ENCODE data around the gene HCFC1R1.
A peak's percentile ranks its signal among the peaks of the same experiment; 100 is the strongest.

HCFC1R1 gene

GRCh38 chr16:2985893-2986355 lies 37.8 kb downstream of the HCFC1R1 start:
- Histone ChIP-seq H3K36me3 (ENCODE audit: control insufficient read depth, insufficient read depth, low read length, severe bottlenecking) (no peaks in the 10 kb centered on the region), H3K27me3 (replicated peaks; ENCODE audit: control insufficient read depth, insufficient read depth, low read length) (peaks cover 17% of the 10 kb centered on the region), H3K4me3 (ENCODE audit: low read length) (no peak overlapping the region), H3K4me1 (ENCODE audit: control insufficient read depth, insufficient read depth, low read length) (peaks cover 3% of the 10 kb centered on the region), H3K9ac (ENCODE audit: low read length) (no peak overlapping the region), H3K9me3 (ENCODE audit: control insufficient read depth, low read length) (no peaks in the 10 kb centered on the region)
- no peak for DNase-seq (ENCODE audit: low read depth)

- DNase-seq (ENCODE audit: low read depth) = no peak
- Histone ChIP-seq H3K4me1 (ENCODE audit: control insufficient read depth, insufficient read depth, low read length) (peaks cover 6% of the 10 kb centered on the region), H3K36me3 (ENCODE audit: control insufficient read depth, insufficient read depth, low read length, severe bottlenecking) (no peaks in the 10 kb centered on the region), H3K4me3 (ENCODE audit: low read length) (no peak overlapping the region), H3K9me3 (ENCODE audit: control insufficient read depth, low read length) (no peaks in the 10 kb centered on the region), H3K9ac (ENCODE audit: low read length) (no peak overlapping the region), H3K27me3 (replicated peaks; ENCODE audit: control insufficient read depth, insufficient read depth, low read length) (peaks cover 16% of the 10 kb centered on the region)
Observed at GRCh38 chr16:2985462-2985861, 38.3 kb downstream of the HCFC1R1 start.

GRCh38 chr16:2983706-2984136 lies 40.0 kb downstream of the HCFC1R1 start:
- Histone ChIP-seq H3K27me3 (replicated peaks; ENCODE audit: control insufficient read depth, insufficient read depth, low read length) (peaks cover 7% of the 10 kb centered on the region), H3K4me1 (ENCODE audit: control insufficient read depth, insufficient read depth, low read length) (peaks cover 6% of the 10 kb centered on the region), H3K4me3 (ENCODE audit: low read length) (peak overlapping the region; percentile 62), H3K9me3 (ENCODE audit: control insufficient read depth, low read length) (no peaks in the 10 kb centered on the region), H3K9ac (ENCODE audit: low read length) (peak overlapping the region; percentile 56), H3K36me3 (ENCODE audit: control insufficient read depth, insufficient read depth, low read length, severe bottlenecking) (no peaks in the 10 kb centered on the region)
- peak; percentile 91 for DNase-seq (ENCODE audit: low read depth)

GRCh38 chr16:2982402-2982801 lies 41.3 kb downstream of the HCFC1R1 start:
- Histone ChIP-seq H3K4me3 (ENCODE audit: low read length) (no peak overlapping the region), H3K36me3 (ENCODE audit: control insufficient read depth, insufficient read depth, low read length, severe bottlenecking) (no peaks in the 10 kb centered on the region), H3K27me3 (replicated peaks; ENCODE audit: control insufficient read depth, insufficient read depth, low read length) (peaks cover 2% of the 10 kb centered on the region), H3K9ac (ENCODE audit: low read length) (no peak overlapping the region), H3K4me1 (ENCODE audit: control insufficient read depth, insufficient read depth, low read length) (peaks cover 6% of the 10 kb centered on the region), H3K9me3 (ENCODE audit: control insufficient read depth, low read length) (no peaks in the 10 kb centered on the region)
- no peak for DNase-seq (ENCODE audit: low read depth)

GRCh38 chr16:2981899-2982250 lies 41.9 kb downstream of the HCFC1R1 start:
- peaks cover 6% of the 10 kb centered on the region for H3K4me1 ChIP-seq (ENCODE audit: control insufficient read depth, insufficient read depth, low read length)
- H3K9me3 ChIP-seq (ENCODE audit: control insufficient read depth, low read length) = no peaks in the 10 kb centered on the region
- no peak overlapping the region for H3K9ac ChIP-seq (ENCODE audit: low read length)
- H3K27me3 ChIP-seq (replicated peaks; ENCODE audit: control insufficient read depth, insufficient read depth, low read length) = no peaks in the 10 kb centered on the region
- DNase-seq (ENCODE audit: low read depth) = no peak
- H3K36me3 ChIP-seq (ENCODE audit: control insufficient read depth, insufficient read depth, low read length, severe bottlenecking) = no peaks in the 10 kb centered on the region
- no peak overlapping the region for H3K4me3 ChIP-seq (ENCODE audit: low read length)

GRCh38 chr16:2981177-2981898 lies 42.4 kb downstream of the HCFC1R1 start:
- Histone ChIP-seq H3K36me3 (ENCODE audit: control insufficient read depth, insufficient read depth, low read length, severe bottlenecking) (no peaks in the 10 kb centered on the region), H3K27me3 (replicated peaks; ENCODE audit: control insufficient read depth, insufficient read depth, low read length) (no peaks in the 10 kb centered on the region), H3K4me1 (ENCODE audit: control insufficient read depth, insufficient read depth, low read length) (peaks cover 6% of the 10 kb centered on the region), H3K4me3 (ENCODE audit: low read length) (peak overlapping the region; percentile 90), H3K9ac (ENCODE audit: low read length) (peak overlapping the region; percentile 97), H3K9me3 (ENCODE audit: control insufficient read depth, low read length) (no peaks in the 10 kb centered on the region)
- DNase-seq (ENCODE audit: low read depth) = no peak

GRCh38 chr16:2980227-2981176 lies 43.2 kb downstream of the HCFC1R1 start, which contains the start of gene PKMYT1:
TSS of gene PKMYT1 (minus strand) at chr16:2980446. CDS start at chr16:2979657, 789 bp downstream.
- Histone ChIP-seq H3K9ac (ENCODE audit: low read length) (peak within 1 kb of the TSS; percentile 97), H3K4me1 (ENCODE audit: control insufficient read depth, insufficient read depth, low read length) (peaks cover 6% of the 10 kb centered on the region), H3K36me3 (ENCODE audit: control insufficient read depth, insufficient read depth, low read length, severe bottlenecking) (no peaks in the 10 kb centered on the region), H3K27me3 (replicated peaks; ENCODE audit: control insufficient read depth, insufficient read depth, low read length) (no peaks in the 10 kb centered on the region), H3K9me3 (ENCODE audit: control insufficient read depth, low read length) (no peaks in the 10 kb centered on the region), H3K4me3 (ENCODE audit: low read length) (peak within 1 kb of the TSS; percentile 90)
- DNase-seq (ENCODE audit: low read depth) = peak; percentile 97

- Histone ChIP-seq H3K4me3 (ENCODE audit: low read length) (peak overlapping the region; percentile 90), H3K9ac (ENCODE audit: low read length) (peak overlapping the region; percentile 97), H3K9me3 (ENCODE audit: control insufficient read depth, low read length) (no peaks in the 10 kb centered on the region), H3K27me3 (replicated peaks; ENCODE audit: control insufficient read depth, insufficient read depth, low read length) (no peaks in the 10 kb centered on the region), H3K4me1 (ENCODE audit: control insufficient read depth, insufficient read depth, low read length) (peaks cover 6% of the 10 kb centered on the region), H3K36me3 (ENCODE audit: control insufficient read depth, insufficient read depth, low read length, severe bottlenecking) (no peaks in the 10 kb centered on the region)
- DNase-seq (ENCODE audit: low read depth) = peak; percentile 11
Observed at GRCh38 chr16:2979669-2980226, 44.0 kb downstream of the HCFC1R1 start.

- H3K27me3 ChIP-seq (replicated peaks; ENCODE audit: control insufficient read depth, insufficient read depth, low read length) = no peaks in the 10 kb centered on the region
- peaks cover 6% of the 10 kb centered on the region for H3K4me1 ChIP-seq (ENCODE audit: control insufficient read depth, insufficient read depth, low read length)
- H3K36me3 ChIP-seq (ENCODE audit: control insufficient read depth, insufficient read depth, low read length, severe bottlenecking) = no peaks in the 10 kb centered on the region
- no peaks in the 10 kb centered on the region for H3K9me3 ChIP-seq (ENCODE audit: control insufficient read depth, low read length)
- no peak overlapping the region for H3K9ac ChIP-seq (ENCODE audit: low read length)
- no peak for DNase-seq (ENCODE audit: low read depth)
- no peak overlapping the region for H3K4me3 ChIP-seq (ENCODE audit: low read length)
Observed at GRCh38 chr16:2977440-2977839, 46.3 kb downstream of the HCFC1R1 start.

GRCh38 chr16:2976673-2977072 lies 47.1 kb downstream of the HCFC1R1 start:
- Histone ChIP-seq H3K27me3 (replicated peaks; ENCODE audit: control insufficient read depth, insufficient read depth, low read length) (no peaks in the 10 kb centered on the region), H3K4me3 (ENCODE audit: low read length) (no peak overlapping the region), H3K4me1 (ENCODE audit: control insufficient read depth, insufficient read depth, low read length) (peaks cover 6% of the 10 kb centered on the region), H3K9me3 (ENCODE audit: control insufficient read depth, low read length) (no peaks in the 10 kb centered on the region), H3K9ac (ENCODE audit: low read length) (no peak overlapping the region), H3K36me3 (ENCODE audit: control insufficient read depth, insufficient read depth, low read length, severe bottlenecking) (no peaks in the 10 kb centered on the region)
- DNase-seq (ENCODE audit: low read depth) = no peak

GRCh38 chr16:2976201-2976600 lies 47.5 kb downstream of the HCFC1R1 start:
- H3K4me1 ChIP-seq (ENCODE audit: control insufficient read depth, insufficient read depth, low read length) = peaks cover 6% of the 10 kb centered on the region
- no peak for DNase-seq (ENCODE audit: low read depth)
- no peak overlapping the region for H3K4me3 ChIP-seq (ENCODE audit: low read length)
- H3K27me3 ChIP-seq (replicated peaks; ENCODE audit: control insufficient read depth, insufficient read depth, low read length) = no peaks in the 10 kb centered on the region
- no peaks in the 10 kb centered on the region for H3K36me3 ChIP-seq (ENCODE audit: control insufficient read depth, insufficient read depth, low read length, severe bottlenecking)
- no peak overlapping the region for H3K9ac ChIP-seq (ENCODE audit: low read length)
- no peaks in the 10 kb centered on the region for H3K9me3 ChIP-seq (ENCODE audit: control insufficient read depth, low read length)

Data from adipocyte (in vitro differentiated cells).